Amniotic epithelial cell (primary cell): ENCODE measurements around the gene NDUFB3.
"Not testable (repeated sequence)": the region's sequence is repeated elsewhere in the genome, so short reads cannot be mapped to it uniquely, and the experiment has no call there.

Experiments
- DNase-seq: peaks from one replicate; pipeline ENCODE4 v3.0.0-alpha.2; 2010; ENCODE audit warnings: low read depth

The NDUFB3 gene

DNA sequence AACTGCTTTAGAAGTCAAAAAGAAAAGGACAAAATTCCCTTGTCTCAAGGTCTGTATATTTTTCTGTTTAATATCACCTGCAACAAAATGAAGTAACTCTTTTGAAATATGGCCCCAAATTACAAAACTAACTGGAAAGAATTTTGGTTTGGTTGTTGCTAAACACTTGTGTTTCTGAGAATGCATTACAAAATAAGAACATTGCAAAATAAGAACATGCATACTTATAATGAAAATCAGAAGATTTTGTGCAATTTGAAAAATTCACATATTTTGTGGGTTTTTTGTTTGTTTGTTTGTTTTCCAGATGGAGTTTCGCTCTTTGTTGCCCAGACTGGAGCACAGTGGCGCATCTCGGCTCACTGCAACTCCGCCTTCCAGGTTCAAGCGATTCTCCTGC lies 21.8 kb downstream of the NDUFB3 start:
- peak; percentile 90 for DNase-seq

- no peak for DNase-seq
Observed at GRCh38 chr2:201100497-201100896, 28.7 kb downstream of the NDUFB3 start.

DNA sequence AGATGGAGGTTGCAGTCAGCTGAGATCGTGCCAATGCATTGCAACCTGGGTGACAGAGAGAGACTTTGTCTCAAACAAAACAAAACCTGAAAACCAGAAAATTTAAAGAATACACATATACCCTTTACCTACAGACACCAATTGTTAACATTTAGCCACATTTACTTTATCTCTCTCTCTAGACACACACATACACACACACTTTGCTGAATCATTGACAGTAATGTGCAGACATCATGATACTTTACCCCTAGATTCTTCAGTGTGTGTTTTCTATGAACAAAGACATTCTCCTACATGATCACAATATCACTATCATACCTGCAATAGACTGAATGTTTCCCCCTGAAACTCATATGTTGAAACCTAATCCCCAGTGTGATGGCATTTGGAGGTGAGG lies 34.0 kb downstream of the NDUFB3 start:
- no peak for DNase-seq

- DNase-seq: no peak
Observed at GRCh38 chr2:201107624-201108023, 35.8 kb downstream of the NDUFB3 start.

GRCh38 chr2:201108341-201108740 lies 36.5 kb downstream of the NDUFB3 start:
- DNase-seq: no peak

DNA sequence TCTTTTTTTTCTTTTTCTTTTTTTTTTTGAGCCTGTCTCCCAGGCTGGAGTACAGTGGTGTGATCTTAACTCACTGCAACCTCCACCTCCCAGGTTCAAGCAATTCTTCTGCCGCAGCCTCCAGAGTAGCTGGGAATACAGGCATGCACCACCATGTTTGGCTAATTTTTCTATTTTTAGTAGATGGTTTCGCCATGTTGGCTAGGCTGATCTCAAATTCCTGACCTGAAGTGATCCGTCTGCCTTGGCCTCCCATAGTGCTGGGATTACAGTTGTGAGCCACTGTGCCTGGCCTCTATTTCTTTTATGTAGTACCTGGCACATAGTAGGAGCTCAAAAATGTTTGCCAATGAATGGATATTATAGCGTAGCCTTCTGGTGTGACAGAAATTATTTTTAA lies 37.4 kb downstream of the NDUFB3 start:
- DNase-seq: no peak

DNA sequence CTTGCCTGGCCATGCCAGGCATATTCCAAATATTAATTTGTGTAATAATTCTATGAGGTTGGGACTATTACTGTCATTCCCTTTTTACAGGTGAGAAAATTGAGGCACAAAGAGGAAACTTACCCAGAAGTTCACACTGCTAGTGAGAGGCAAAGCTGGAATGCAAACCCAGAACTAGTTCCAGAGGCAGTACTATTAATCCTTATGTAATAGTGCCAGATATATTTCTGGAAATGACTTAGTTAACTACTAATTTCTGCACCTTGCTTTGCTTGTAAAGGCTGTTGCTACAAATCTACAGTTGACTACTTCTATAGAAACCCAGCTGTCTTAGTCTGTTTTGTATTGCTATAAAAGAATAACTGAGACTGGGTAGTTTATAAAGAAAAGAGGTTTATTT lies 38.8 kb downstream of the NDUFB3 start:
- no peak for DNase-seq

- DNase-seq: no peak
Observed at GRCh38 chr2:201111096-201111495, 39.3 kb downstream of the NDUFB3 start.

DNA sequence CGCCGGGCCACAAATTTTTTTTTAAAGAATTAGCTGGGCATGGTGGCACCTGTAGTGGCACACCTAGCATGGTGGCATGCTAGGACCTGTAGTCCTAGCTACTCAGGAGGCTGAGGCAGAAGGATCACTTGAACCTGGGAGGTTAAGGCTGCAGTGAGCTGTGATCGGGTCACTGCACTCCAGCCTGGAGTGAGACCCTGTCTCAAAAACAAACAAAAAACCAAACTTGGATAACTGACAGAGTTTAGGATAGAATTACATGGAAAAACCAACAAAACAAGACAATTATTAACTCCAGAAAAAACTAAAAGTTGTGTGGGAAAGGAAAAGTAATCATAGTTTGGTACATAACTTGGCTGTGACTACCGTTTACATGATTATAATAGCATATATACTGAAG lies 42.5 kb downstream of the NDUFB3 start:
- DNase-seq: no peak

GRCh38 chr2:201114846-201115245 lies 43.0 kb downstream of the NDUFB3 start:
- DNase-seq: no peak

- peak; percentile 87 for DNase-seq
Observed at GRCh38 chr2:201116115-201116958, 44.5 kb downstream of the NDUFB3 start, which contains the start of gene CFLAR. Gene CFLAR (plus strand): TSS chr2:201116164. CDS start chr2:201129866, 13,702 bp downstream.

DNA sequence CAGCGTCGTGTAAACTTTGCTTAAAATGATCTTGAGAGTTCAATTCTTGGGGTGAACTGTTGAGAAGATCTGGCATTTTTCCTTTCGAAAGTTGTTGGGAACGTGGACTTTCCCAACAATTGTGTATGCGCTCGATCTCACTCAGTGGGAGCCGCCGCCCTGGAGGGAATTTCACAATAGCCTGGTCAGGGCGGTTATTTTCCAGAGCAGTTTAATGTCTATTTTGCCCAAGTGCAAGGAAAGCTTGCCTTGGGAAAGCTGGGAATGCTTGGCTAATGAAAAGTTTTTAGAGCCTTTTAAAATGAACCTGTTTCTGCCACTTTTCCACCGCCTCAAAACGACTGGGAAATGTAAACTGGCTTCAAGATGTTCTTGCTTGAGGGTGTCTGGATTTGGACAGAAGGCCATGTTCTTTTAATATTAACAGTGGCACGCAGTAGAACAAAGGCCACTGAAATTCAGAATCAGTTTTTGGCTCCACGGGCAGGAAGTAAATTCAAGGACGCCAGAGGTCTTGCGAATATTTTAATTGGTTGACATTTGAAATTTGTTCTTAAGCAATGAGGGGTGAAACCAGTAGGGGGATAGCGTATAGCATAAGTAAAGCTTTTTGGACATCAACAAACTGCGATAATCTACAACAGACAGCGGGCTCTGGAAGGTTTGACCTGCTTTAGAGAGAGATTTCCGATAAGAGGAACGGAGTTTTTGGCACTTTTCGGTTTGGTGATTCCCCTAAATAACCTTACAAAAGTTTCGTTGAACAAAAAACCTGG lies 45.3 kb downstream of the NDUFB3 start:
- DNase-seq: peak; percentile 94

DNA sequence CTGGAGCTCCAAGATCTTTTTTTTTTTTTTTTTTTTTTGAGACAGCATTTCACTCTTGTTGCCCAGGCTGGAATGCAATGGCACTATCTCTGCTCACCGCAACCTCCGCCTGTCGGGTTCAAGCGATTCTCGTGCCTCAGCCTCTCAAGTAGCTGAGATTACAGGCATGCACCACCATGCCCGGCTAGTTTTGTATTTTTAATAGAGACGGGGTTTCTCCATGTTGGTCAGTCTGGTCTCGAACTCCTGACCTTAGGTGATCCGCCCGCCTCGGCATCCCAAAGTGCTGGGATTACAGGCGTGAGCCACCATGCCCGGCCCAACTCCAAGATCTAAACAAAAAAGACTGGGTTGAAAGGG lies 45.9 kb downstream of the NDUFB3 start:
- DNase-seq: not testable (repeated sequence)

DNA sequence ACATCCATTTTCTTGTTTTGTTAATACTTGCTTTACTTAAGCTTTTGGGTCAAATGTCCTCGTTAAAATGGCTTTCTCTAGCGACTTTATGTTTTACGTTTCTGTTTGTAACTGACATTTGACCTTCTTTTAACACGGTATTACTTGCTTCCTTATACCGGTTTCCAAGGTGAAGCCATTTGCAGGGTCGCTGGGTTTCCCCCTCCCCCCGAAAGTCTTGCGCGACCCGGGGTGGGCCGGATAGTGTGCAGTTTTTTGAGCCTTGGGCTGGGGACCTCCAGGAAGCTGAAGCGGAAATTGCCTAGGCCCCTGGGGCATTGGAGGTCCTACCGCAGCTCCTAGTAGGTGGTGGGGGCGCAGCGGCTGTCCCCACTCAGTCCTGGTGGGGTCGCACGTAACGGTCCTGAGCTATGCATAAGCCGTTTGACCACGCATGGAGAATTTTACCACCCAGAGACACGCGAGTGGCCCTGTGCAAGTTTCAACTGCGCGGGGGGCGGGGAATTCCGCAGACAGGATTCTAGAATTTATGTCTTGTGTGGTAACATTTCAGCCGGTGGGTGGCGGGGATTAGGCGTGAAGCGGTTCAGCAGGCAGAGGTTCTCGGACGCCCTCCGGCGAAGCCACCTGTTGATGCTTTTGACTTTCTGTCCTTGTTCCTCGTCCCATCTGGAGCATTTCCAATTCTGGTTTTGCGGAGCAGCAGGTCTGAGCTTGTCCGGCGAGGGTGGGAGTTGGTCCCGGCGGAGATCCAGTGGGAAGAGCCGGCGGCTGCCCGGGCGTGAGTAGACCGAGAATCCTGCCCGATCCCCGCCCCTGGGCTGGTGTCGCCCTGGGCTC lies 46.5 kb downstream of the NDUFB3 start:
- DNase-seq: peak; percentile 88

DNA sequence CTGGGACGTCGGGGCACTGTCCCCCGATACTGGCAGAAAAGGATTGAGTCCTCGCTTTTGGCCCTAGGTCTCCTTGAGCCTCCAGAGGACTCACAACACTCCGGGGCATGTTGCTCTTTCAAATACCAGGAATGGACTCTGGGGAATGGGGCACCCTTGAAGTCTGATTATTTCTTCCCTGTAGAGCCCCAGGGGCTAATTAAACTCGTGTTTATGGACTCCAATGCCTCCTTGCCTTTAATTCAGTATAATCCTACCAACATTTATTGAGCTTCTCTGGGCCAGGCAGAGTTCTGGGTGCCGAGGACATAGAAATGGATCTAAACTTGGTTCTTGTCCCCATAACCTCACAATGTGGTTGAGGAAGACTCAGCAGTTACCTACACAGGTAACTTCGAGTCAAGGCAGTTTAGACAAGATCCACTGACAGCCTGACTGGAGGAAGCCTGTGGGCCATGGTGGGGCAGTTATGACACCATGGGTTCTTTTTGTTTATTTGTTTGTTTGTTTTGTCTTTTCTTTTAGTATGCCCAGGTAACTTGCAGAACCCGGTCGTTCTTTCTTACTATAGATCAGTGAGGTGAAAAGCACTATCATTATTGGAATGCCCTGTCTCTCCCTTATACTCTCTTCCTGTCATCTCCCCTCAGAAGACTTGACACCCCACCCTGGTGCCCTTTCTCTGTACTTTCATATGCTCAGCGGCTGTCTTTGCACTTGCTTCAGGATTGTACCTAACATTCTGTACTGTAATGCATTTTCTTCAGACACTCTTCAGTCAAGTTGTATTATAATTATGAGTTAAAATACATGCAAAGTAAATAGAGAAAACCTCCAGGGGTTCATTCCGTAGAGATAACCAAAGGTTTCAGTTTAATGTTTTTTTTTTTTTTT lies 47.4 kb downstream of the NDUFB3 start:
- peak; percentile 65 for DNase-seq

DNA sequence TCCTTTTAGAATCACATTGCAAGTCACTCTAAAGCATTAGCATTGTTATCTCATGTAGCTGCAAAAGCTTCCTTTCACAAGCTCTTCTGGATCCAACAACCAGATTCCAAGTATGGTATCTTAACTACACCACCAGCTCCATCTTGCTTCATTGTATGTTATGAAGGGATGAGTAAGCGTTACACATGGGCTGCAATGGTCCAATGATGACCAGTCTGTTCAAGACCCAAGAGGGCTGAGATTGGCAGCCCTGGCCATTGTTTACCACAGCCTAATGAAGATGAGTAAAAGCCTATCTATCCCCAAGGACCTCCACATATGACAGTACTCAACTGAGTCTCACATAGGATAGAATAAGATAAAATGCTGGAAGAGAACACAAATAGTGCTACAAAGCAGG lies 50.5 kb downstream of the NDUFB3 start:
- peak; percentile 78 for DNase-seq

- peak; percentile 84 for DNase-seq
Observed at GRCh38 chr2:201126308-201127151, 54.7 kb downstream of the NDUFB3 start.

DNA sequence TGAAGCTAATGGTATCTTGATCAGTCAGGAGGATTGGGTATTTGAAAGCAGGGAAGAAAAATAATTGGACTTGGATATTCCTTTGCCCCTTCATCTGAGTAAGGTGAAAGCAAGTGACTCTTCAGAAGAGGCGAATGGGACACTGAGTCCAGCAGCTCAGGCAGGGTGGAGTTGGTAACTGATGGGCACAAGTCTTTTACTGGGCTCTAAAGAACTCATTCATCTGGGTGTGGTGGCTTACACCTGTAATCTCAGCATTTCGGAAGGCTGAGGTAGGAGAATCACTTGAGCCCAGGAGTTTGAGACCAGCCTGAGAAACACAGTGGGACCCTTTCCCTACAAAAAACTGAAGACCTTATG lies 55.3 kb downstream of the NDUFB3 start:
- no peak for DNase-seq

DNA sequence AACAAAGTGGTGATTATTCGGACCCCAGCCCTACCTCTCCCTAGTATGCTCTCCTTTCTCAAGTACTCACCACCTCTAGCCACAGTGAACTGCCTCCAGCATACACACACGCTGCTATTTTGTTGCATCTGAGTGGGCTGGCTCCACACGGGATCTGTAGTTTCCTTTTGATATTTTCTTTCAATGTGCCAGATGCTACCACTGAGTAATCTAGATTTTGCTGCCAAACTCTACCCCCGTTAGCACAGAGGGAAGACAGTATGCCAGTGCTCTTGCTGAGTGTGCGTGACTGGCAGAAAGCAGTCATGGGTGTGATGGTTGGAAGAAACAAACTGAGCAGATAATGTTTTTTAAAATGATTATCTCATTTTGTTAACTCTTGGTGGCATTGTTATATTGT lies 55.8 kb downstream of the NDUFB3 start:
- peak; percentile 73 for DNase-seq

- DNase-seq: no peak
Observed at GRCh38 chr2:201128033-201128432, 56.2 kb downstream of the NDUFB3 start.
